Kidney (tissue), 14 donors: ENCODE data around the gene USP2. TPM values are rescaled to one million over a fixed set of nuclear protein-coding genes. Genes with fewer than 3 reads are reported as not detected.

ENCODE experiments used
- DNase-seq, 5 donors: peaks; one replicate each; pipeline ENCODE4 v3.0.0-alpha.2; 2013 to 2020
- FAIRE-seq: peaks from 2 replicates; lab custom pipeline; 2012; peaks lifted over from hg19 to GRCh38; lab: Jason Lieb, UNC
- H3K27ac ChIP-seq, 2 donors: one replicate each; pipeline ENCODE4 v1.7.0; 2013; ENCODE audit warnings: low read depth in 2 of 2, low read length in 2 of 2, inconsistent platforms in 1 of 2
- H3K27me3 ChIP-seq: one replicate; pipeline ENCODE4 v1.7.1; 2013; ENCODE audit warnings: low read length, inconsistent platforms; ENCODE audit not compliant: control insufficient read depth, insufficient read depth
- H3K36me3 ChIP-seq, 3 donors: one replicate each; pipeline versions ENCODE4 v1.7.0 to v1.7.1; 2013; ENCODE audit warnings: low read length in 3 of 3, control low read depth in 1 of 3, inconsistent platforms in 1 of 3; ENCODE audit not compliant: insufficient read depth in 3 of 3, control insufficient read depth in 2 of 3
- H3K4me1 ChIP-seq, 3 donors: one replicate each; pipeline versions ENCODE4 v1.7.0 to v1.7.1; 2013; ENCODE audit warnings: low read length in 3 of 3, inconsistent platforms in 1 of 3, low read depth in 1 of 3; ENCODE audit not compliant: control insufficient read depth in 2 of 3, insufficient read depth in 2 of 3
- H3K4me3 ChIP-seq, 3 donors: one replicate each; pipeline versions ENCODE4 v1.7.0 to v1.8.1; 2013; ENCODE audit warnings: low read length in 3 of 3, control low read depth in 1 of 3, inconsistent platforms in 1 of 3
- H3K9ac ChIP-seq, 3 donors: one replicate each; pipeline versions ENCODE4 v1.7.0 to v1.7.1; 2013; ENCODE audit warnings: low read length in 3 of 3, control low read depth in 1 of 3, inconsistent platforms in 1 of 3
- H3K9me3 ChIP-seq, 3 donors: one replicate each; pipeline versions ENCODE4 v1.7.0 to v1.7.1; 2013; ENCODE audit warnings: low read length in 3 of 3, control low read depth in 1 of 3, inconsistent platforms in 1 of 3; ENCODE audit not compliant: control insufficient read depth in 2 of 3, insufficient read depth in 1 of 3
- CTCF ChIP-seq: IDR thresholded peaks from 3 replicates; pipeline ENCODE4 v1.5.1; 2012; ENCODE audit warnings: mild to moderate bottlenecking, moderate library complexity, borderline replicate concordance; ENCODE audit not compliant: insufficient read depth; ENCODE audit errors: extremely low read depth
- intact Hi-C: fragments of 100-400 bp; cut with DNase I; formaldehyde crosslinking; loops from one replicate; pipeline ENCODE4 v1.11.1; 2022
- polyA plus RNA-seq: library from polyadenylated mRNA; stranded (reverse); fragments of 350-450 nt; fragmentation: Illumina TruSeq; extraction: RNeasy Lipid Tissue Mini Kit (QIAGEN cat#74804); gene quantifications from one replicate; pipeline ENCODE4 v1.2.3, GENCODE V29; 2014; ENCODE audit warnings: low read depth, low replicate concordance; ENCODE audit not compliant: insufficient read depth
- total RNA-seq: library from RNA; stranded (reverse); fragmentation: NEBNext Ultra II Directional; extraction: Animal tissue kit (Norgen Biotek cat#: 25700); gene quantifications from one replicate; pipeline ENCODE4 v1.2.1, GENCODE V29; 2021
- donor health status: control.
- donor health status: control.
- donor health status: control.
- donor health status: control.
- donor health status: control.
- donor health status: DM: yes; HTN: yes; CAD: no.
- donor health status: Normal renal cell carcinoma (clear cell type).

USP2 gene
- total and polyA plus RNA-seq, 2 donors from 2014 or later, result 30.4 to 57.6 TPM

GRCh38 chr11:119363081-119363850 is 18.2 kb downstream of the USP2 start:
- Histone ChIP-seq H3K27me3 (no peaks in the 10 kb centered on the region), H3K4me1 (peaks cover 7 to 53% (median 30%) of the 10 kb centered on the region in 3 donors), H3K27ac (peak overlapping the region; percentile 93 to 95), H3K4me3 (peak overlapping the region in 2 of 3 donors; percentile 81 to 87), H3K9me3 (no peaks in the 10 kb centered on the region), H3K9ac (peak overlapping the region in 2 of 3 donors; percentile 6 to 92), H3K36me3 (peaks cover 0 to 25% (median 15%) of the 10 kb centered on the region in 3 donors)
- FAIRE-seq (no peak), DNase-seq (peak in 2 of 5 donors; percentile 68 to 76)
- TF ChIP-seq CTCF, result no peak
- intact Hi-C loops, result no loop called here

GRCh38 chr11:119362741-119363080 is 18.8 kb downstream of the USP2 start:
- Histone ChIP-seq H3K4me3 (peak overlapping the region in 2 of 3 donors; percentile 81 to 87), H3K4me1 (peaks cover 3 to 48% (median 26%) of the 10 kb centered on the region in 3 donors), H3K27ac (peak overlapping the region; percentile 93 to 95), H3K9me3 (no peaks in the 10 kb centered on the region), H3K9ac (peak overlapping the region in 2 of 3 donors; percentile 6 to 92), H3K36me3 (peaks cover 0 to 28% (median 19%) of the 10 kb centered on the region in 3 donors), H3K27me3 (no peaks in the 10 kb centered on the region)
- DNase-seq, result peak in 1 of 5 donors; percentile 6
- TF ChIP-seq CTCF, result no peak
- FAIRE-seq, result no peak
- intact Hi-C loops, result no loop called here

- Histone ChIP-seq H3K4me3 (peak overlapping the region in 2 of 3 donors; percentile 81 to 87), H3K36me3 (peaks cover 0 to 33% (median 19%) of the 10 kb centered on the region in 3 donors), H3K4me1 (peaks cover 0 to 45% (median 23%) of the 10 kb centered on the region in 3 donors), H3K9me3 (no peaks in the 10 kb centered on the region), H3K9ac (peak overlapping the region in 2 of 3 donors; percentile 6 to 92), H3K27ac (peak overlapping the region; percentile 93 to 95), H3K27me3 (no peaks in the 10 kb centered on the region)
- DNase-seq (peak in 1 of 5 donors; percentile 5), FAIRE-seq (no peak)
- TF ChIP-seq CTCF, result no peak
- intact Hi-C loops, result no loop called here
Observed at GRCh38 chr11:119361941-119362725, 19.4 kb downstream of the USP2 start.
